A549 (cell line): ENCODE results near the gene SLC37A1. TPM values are rescaled to one million over a fixed set of nuclear protein-coding genes. Genes with fewer than 3 reads are reported as not detected.

Experiments used
- ATAC-seq, 2 experiments: fragments of 200-7000 bp in 1 of 2; fragments of >200 bp in 1 of 2; cut with Nextera tagmentation in 1 of 2; cut with Tn5 transposase in 1 of 2; 3 replicates each; pipeline versions ENCODE4 v1.8.0 to v1.9.1; 2018 to 2020; ENCODE audit warnings: mild to moderate bottlenecking in 1 of 2, moderate library complexity in 1 of 2
- CTCF ChIA-PET: fragments of 300-600 bp; sonication (Branson Sonifier 250); formaldehyde crosslinking; extraction: SDS; loops from one replicate; lab custom pipeline; 2021; ENCODE audit warnings: antibody characterized with exemption, inconsistent platforms; lab: Yijun Ruan, JAX
- POLR2A ChIA-PET: fragments of 350-600 bp; formaldehyde crosslinking; extraction: SDS; loops from one replicate; lab custom pipeline; 2021; ENCODE audit warnings: antibody characterized with exemption, inconsistent platforms; lab: Yijun Ruan, JAX
- DNase-seq, 2 experiments: peaks; one replicate each; pipeline versions ENCODE4 v3.0.0 to v3.0.0-alpha.2; 2011 to 2016; ENCODE audit warnings: low read depth in 1 of 2, low spot score in 1 of 2
- FAIRE-seq: peaks from 2 replicates; lab custom pipeline; 2011; peaks lifted over from hg19 to GRCh38; lab: Jason Lieb, UNC
- H3K27ac ChIP-seq, 2 experiments: fragments of >200 bp; sonication (Bioruptor Twin); formaldehyde crosslinking; 3 replicates each; pipeline ENCODE4 v1.5.1; 2016 to 2017
- H3K4me1 ChIP-seq: fragments of >200 bp; sonication (Bioruptor Twin); formaldehyde crosslinking; 3 replicates; pipeline ENCODE4 v1.6.1; 2016
- H3K4me2 ChIP-seq: fragments of >200 bp; sonication (Bioruptor Twin); formaldehyde crosslinking; 3 replicates; pipeline ENCODE4 v1.6.1; 2016
- H3K4me3 ChIP-seq: fragments of >200 bp; sonication (Bioruptor Twin); formaldehyde crosslinking; 3 replicates; pipeline ENCODE4 v1.5.1; 2016
- H3K9me3 ChIP-seq: fragments of >200 bp; sonication (Bioruptor Twin); formaldehyde crosslinking; 3 replicates; pipeline ENCODE4 v1.6.1; 2016
- BCL3 ChIP-seq: fragments of >200 bp; sonication (Bioruptor Twin); formaldehyde crosslinking; IDR thresholded peaks from 3 replicates; pipeline ENCODE4 v1.6.1; 2016
- CBX8 ChIP-seq: fragments of 200-600 bp; sonication (generic); IDR thresholded peaks from 2 replicates; pipeline ENCODE4 v1.6.1; 2016
- CEBPB ChIP-seq, 2 experiments: fragments of >200 bp in 1 of 2; sonication (Bioruptor Twin) in 1 of 2; formaldehyde crosslinking in 1 of 2; IDR thresholded peaks; 2 replicates each; pipeline ENCODE4 v1.6.1; 2012 to 2016
- CTCF ChIP-seq: fragments of >200 bp; sonication (Bioruptor Twin); formaldehyde crosslinking; IDR thresholded peaks from 3 replicates; pipeline ENCODE4 v1.5.1; 2016
- EHF ChIP-seq: fragments of 250-450 bp; sonication (Bioruptor Pico); IDR thresholded peaks from 2 replicates; pipeline ENCODE4 v1.5.0; 2020; ENCODE audit warnings: mild to moderate bottlenecking
- EHMT2 ChIP-seq: fragments of 200-600 bp; sonication (generic); IDR thresholded peaks from 2 replicates; pipeline ENCODE4 v1.6.1; 2016; ENCODE audit warnings: antibody characterized with exemption, low read depth, mild to moderate bottlenecking, moderate library complexity
- ELK1 ChIP-seq: fragments of 150-350 bp; IDR thresholded peaks from 2 replicates; pipeline ENCODE4 v1.6.1; 2014; ENCODE audit warnings: low read depth, mild to moderate bottlenecking, low read length
- EP300 ChIP-seq, 2 experiments: fragments of >200 bp; sonication (Bioruptor Twin); formaldehyde crosslinking; IDR thresholded peaks; 2 replicates in 1 of 2; 3 replicates in 1 of 2; pipeline ENCODE4 v1.6.1; 2016 to 2017
- ESRRA ChIP-seq: fragments of 150-350 bp; IDR thresholded peaks from 2 replicates; pipeline ENCODE4 v1.6.1; 2014; ENCODE audit warnings: mild to moderate bottlenecking, low read length, borderline replicate concordance
- FOSB ChIP-seq: fragments of 250-450 bp; sonication (Bioruptor Pico); IDR thresholded peaks from 2 replicates; pipeline ENCODE4 v1.5.0; 2020; ENCODE audit warnings: mild to moderate bottlenecking, moderate library complexity
- FOXS1 ChIP-seq: fragments of 250-450 bp; sonication (Bioruptor Pico); IDR thresholded peaks from 2 replicates; pipeline ENCODE4 v1.5.0; 2020; ENCODE audit warnings: mild to moderate bottlenecking, moderate library complexity
- HES2 ChIP-seq: fragments of >200 bp; sonication (Bioruptor Twin); formaldehyde crosslinking; IDR thresholded peaks from 2 replicates; pipeline ENCODE4 v1.6.1; 2016
- HEYL ChIP-seq: fragments of 250-450 bp; sonication (Bioruptor Pico); IDR thresholded peaks from 2 replicates; pipeline ENCODE4 v1.8.0; 2021; ENCODE audit warnings: mild to moderate bottlenecking, moderate library complexity
- HOXB13 ChIP-seq: fragments of 250-450 bp; sonication (Bioruptor Pico); IDR thresholded peaks from 2 replicates; pipeline ENCODE4 v1.5.0; 2020; ENCODE audit warnings: low read depth, mild to moderate bottlenecking, moderate library complexity
- HOXB5 ChIP-seq: fragments of 250-450 bp; sonication (Bioruptor Pico); IDR thresholded peaks from 2 replicates; pipeline ENCODE4 v1.5.0; 2020; ENCODE audit warnings: mild to moderate bottlenecking, moderate library complexity
- JUN ChIP-seq, 2 experiments: fragments of >200 bp; sonication (Bioruptor Twin); formaldehyde crosslinking; IDR thresholded peaks; 2 replicates in 1 of 2; 3 replicates in 1 of 2; pipeline ENCODE4 v1.6.1; 2016 to 2017
- KDM1A ChIP-seq: fragments of 200-600 bp; sonication (generic); IDR thresholded peaks from 2 replicates; pipeline ENCODE4 v1.6.1; 2016; ENCODE audit warnings: low read depth, mild to moderate bottlenecking
- NPAS2 ChIP-seq: fragments of 250-450 bp; sonication (Bioruptor Pico); IDR thresholded peaks from 2 replicates; pipeline ENCODE4 v1.8.0; 2022; ENCODE audit warnings: mild to moderate bottlenecking, moderate library complexity, borderline replicate concordance
- NR3C1 ChIP-seq: fragments of >200 bp; sonication (Bioruptor Twin); formaldehyde crosslinking; IDR thresholded peaks from 3 replicates; pipeline ENCODE4 v1.6.1; 2017
- POLR2A ChIP-seq: IDR thresholded peaks from 2 replicates; pipeline ENCODE4 v1.6.1; 2012; ENCODE audit warnings: mild to moderate bottlenecking, low read length
- POLR2AphosphoS2 ChIP-seq: conservative IDR thresholded peaks from 2 replicates; pipeline ENCODE4 v1.6.1; 2012; ENCODE audit warnings: low read length, improper control_type of control experiment, inconsistent platforms
- TFCP2L1 ChIP-seq: fragments of 250-450 bp; sonication (Bioruptor Pico); IDR thresholded peaks from 2 replicates; pipeline ENCODE4 v1.5.0; 2021; ENCODE audit warnings: mild to moderate bottlenecking
- TP53 ChIP-seq: fragments of 250-450 bp; sonication (Bioruptor Pico); IDR thresholded peaks from 2 replicates; pipeline ENCODE4 v1.5.0; 2021; ENCODE audit warnings: mild to moderate bottlenecking, moderate library complexity
- ZC3H11A ChIP-seq: fragments of 450-650 bp; IDR thresholded peaks from 2 replicates; pipeline ENCODE4 v1.6.1; 2014; ENCODE audit warnings: antibody characterized with exemption, mild to moderate bottlenecking
- ZSCAN20 ChIP-seq: fragments of 250-450 bp; sonication (Bioruptor Pico); IDR thresholded peaks from 2 replicates; pipeline ENCODE4 v1.8.0; 2022; ENCODE audit warnings: mild to moderate bottlenecking, moderate library complexity
- WGBS: methylation state at CpG from one replicate; pipeline ENCODE4 v1.1.6; 2017; ENCODE audit errors: missing lambda C conversion rate; 5-methylcytosine and 5-hydroxymethylcytosine counted together
- polyA plus RNA-seq, 4 experiments: library from polyadenylated mRNA; depleted of rRNA in 3 of 4; stranded (reverse); fragments of >200 nt; fragmentation: RNase III in 1 of 4; extraction: RNeasy Plus Mini Kit Qiagen cat#74134 plus additional on column Dnase treatment in 1 of 4; gene quantifications; 2 replicates in 3 of 4; 3 replicates in 1 of 4; pipeline ENCODE4 v1.2.3, GENCODE V29; 2011 to 2017

Gene SLC37A1
- polyA plus RNA-seq, 2 of the 4 experiments (the other 2 are of a cell fraction) = 1.9 to 2.1 TPM

- DNase-seq (no peak), ATAC-seq (no peak), FAIRE-seq (no peak)
- 70% methylated on average over 14 of the region's 21 CpGs for WGBS
- H3K4me3 ChIP-seq = no peak overlapping the region
- ChIA-PET CTCF (no interaction called here), POLR2A (no interaction called here)
- no peak for TF ChIP-seq FOXS1
- TF ChIP-seq HOXB13 (CRISPR knock-in tag) = no peak
- TF ChIP-seq FOSB (CRISPR knock-in tag) = no peak
- TF ChIP-seq ZSCAN20 (CRISPR knock-in tag) = no peak
- no peak for TF ChIP-seq HOXB5
- TF ChIP-seq NPAS2 (CRISPR knock-in tag) = no peak
- no peak for TF ChIP-seq EP300 (IDR thresholded peaks at IDR 0.05)
- no peak for TF ChIP-seq ESRRA
- no peak for TF ChIP-seq HES2
- no peak for TF ChIP-seq POLR2AphosphoS2
- TF ChIP-seq TP53 = no peak
- no peak for TF ChIP-seq ELK1
- no peak for TF ChIP-seq KDM1A
- TF ChIP-seq CEBPB (IDR thresholded peaks at IDR 0.05) = no peak
- no peak for TF ChIP-seq HEYL (CRISPR knock-in tag)
- TF ChIP-seq POLR2A = no peak
- no peak for TF ChIP-seq JUN (IDR thresholded peaks at IDR 0.05)
- TF ChIP-seq TFCP2L1 (CRISPR knock-in tag) = no peak
- no peak overlapping the region for H3K4me2 ChIP-seq
- no peaks in the 10 kb centered on the region for H3K9me3 ChIP-seq
- H3K27ac ChIP-seq = no peak overlapping the region
- H3K4me1 ChIP-seq = peaks cover 6% of the 10 kb centered on the region; the same call in 1 of the 3 replicates
Measured at GRCh38 chr21:42616941-42617340, 103.3 kb downstream of the SLC37A1 start.

GRCh38 chr21:42617486-42617885 is 103.8 kb downstream of the SLC37A1 start:
- ATAC-seq = no peak
- Histone ChIP-seq H3K9me3 (no peaks in the 10 kb centered on the region), H3K27ac (no peak overlapping the region)
- CTCF ChIA-PET = no interaction called here
- TF ChIP-seq EHF = no peak
- no peak for TF ChIP-seq KDM1A
- TF ChIP-seq, all 56 proteins: peak for 0
- no peak for DNase-seq
- 84% methylated on average over 9 of the region's 23 CpGs for WGBS
- POLR2A ChIA-PET = no interaction called here
- Histone ChIP-seq H3K4me1 (peaks cover 6% of the 10 kb centered on the region; the same call in 1 of the 3 replicates), H3K4me3 (no peak overlapping the region), H3K4me2 (no peak overlapping the region)
- FAIRE-seq = no peak

GRCh38 chr21:42618707-42619102 is 105.1 kb downstream of the SLC37A1 start:
- H3K4me2 ChIP-seq = no peak overlapping the region
- CTCF ChIA-PET = interaction anchor here (1.0 kb wide), 1 partner anchor 26 kb away, joined by 3 read pairs; no protein-coding TSS in a partner anchor
- DNase-seq (no peak), ATAC-seq (no peak), FAIRE-seq (no peak)
- WGBS = 58% methylated on average over 3 of the region's 3 CpGs
- H3K4me3 ChIP-seq = no peak overlapping the region
- H3K4me1 ChIP-seq = peaks cover 6% of the 10 kb centered on the region; the same call in 1 of the 3 replicates
- TF ChIP-seq CTCF (no peak), HOXB13 (CRISPR knock-in tag) (no peak), ESRRA (no peak), EP300 (IDR thresholded peaks at IDR 0.05) (no peak), CBX8 (no peak), BCL3 (no peak), ZC3H11A (no peak), NR3C1 (no peak), POLR2A (no peak), EHMT2 (no peak), HOXB5 (no peak)
- no peak overlapping the region for H3K27ac ChIP-seq
- POLR2A ChIA-PET = no interaction called here
- no peaks in the 10 kb centered on the region for H3K9me3 ChIP-seq
